Islet of Langerhans (tissue), 1 donor: ENCODE data around the gene PCGF6.

Experiments used
- FAIRE-seq: peaks from one replicate; lab custom pipeline; 2011; peaks lifted over from hg19 to GRCh38; lab: Jason Lieb, UNC

The PCGF6 gene

GRCh38 chr10:103256613-103257012, 94.3 kb downstream of the PCGF6 start:
- no peak for FAIRE-seq

- no peak for FAIRE-seq
These were observed 96.2 kb downstream of the PCGF6 start for GRCh38 chr10:103254538-103255325.

- no peak for FAIRE-seq
These were observed 96.8 kb downstream of the PCGF6 start for GRCh38 chr10:103254113-103254512.
